ENCODE data around the gene ZNF485. TPM values are rescaled to one million over a fixed set of nuclear protein-coding genes. Genes with fewer than 3 reads are reported as not detected.

Gene ZNF485
- total and polyA plus RNA-seq, 5 donors from 2014 or later = 1.4 to 6.9 (median 2.5) TPM

DNA sequence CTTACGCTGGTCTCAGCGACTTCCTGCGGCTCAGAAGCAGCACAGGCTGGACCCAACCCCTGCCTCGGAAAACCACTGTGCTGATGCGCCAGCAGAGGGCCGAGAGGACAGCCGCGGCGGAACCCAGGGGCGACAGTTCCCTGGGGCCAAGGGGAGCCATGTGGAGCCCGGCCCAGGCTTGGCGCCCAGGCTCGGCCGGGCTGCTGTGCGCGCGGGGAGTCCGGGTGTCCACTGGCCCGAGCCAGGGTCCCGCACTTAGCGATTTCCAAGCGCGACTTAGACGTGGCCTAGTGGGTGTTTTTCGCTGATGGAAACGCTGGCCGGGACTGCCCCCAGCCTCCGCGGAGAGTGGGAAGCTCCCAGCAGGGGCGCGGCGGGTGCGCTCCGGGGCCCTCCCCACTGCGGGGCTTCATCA is 61.1 kb downstream of the ZNF485 start:
- Histone ChIP-seq H3K4me3 (ENCODE audit: low read depth, low read length) (no peak overlapping the region), H3K27ac (ENCODE audit: insufficient read depth, low read length, poor library complexity, severe bottlenecking) (no peak overlapping the region), H3K27me3 (ENCODE audit: control insufficient read depth, insufficient read depth, low read length) (no peaks in the 10 kb centered on the region), H3K4me1 (ENCODE audit: control insufficient read depth, insufficient read depth, low read length, poor library complexity, severe bottlenecking) (no peaks in the 10 kb centered on the region), H3K9me3 (ENCODE audit: control insufficient read depth in 2 of 2, low read length in 2 of 2) (no peaks in the 10 kb centered on the region), H3K36me3 (ENCODE audit: control insufficient read depth, insufficient read depth, low read length) (no peaks in the 10 kb centered on the region)
- peak overlapping the region in 1 of 4 donors; percentile 50 for H3K4me3 Mint-ChIP-seq
- H3K4me1 Mint-ChIP-seq = peaks cover 0 to 5% (median 2%) of the 10 kb centered on the region in 4 donors
- ATAC-seq (ENCODE audit: low read depth in 2 of 2) = no peak
- H3K27ac Mint-ChIP-seq = no peak overlapping the region
- peaks cover 0 to 7% (median 0%) of the 10 kb centered on the region in 7 donors for H3K9me3 Mint-ChIP-seq
- no peaks in the 10 kb centered on the region for H3K36me3 Mint-ChIP-seq
- no peak for DNase-seq
- peaks cover 46% of the 10 kb centered on the region for H3K27me3 Mint-ChIP-seq

Other genes with a start within 250 kb of the ZNF485 start
- not detected for gene FXYD4, start 234.8 kb upstream of the ZNF485 start, total RNA-seq
- gene FXYD4, start 234.8 kb upstream of the ZNF485 start, polyA plus RNA-seq = not detected
- gene HNRNPF, start 197.3 kb upstream of the ZNF485 start, total RNA-seq = 143 TPM
- gene HNRNPF, start 197.3 kb upstream of the ZNF485 start, polyA plus RNA-seq = 100 to 1,000 TPM; 293 to 350 (median 323) TPM
- 6.2 TPM for gene ZNF487, start 169.3 kb upstream of the ZNF485 start, total RNA-seq
- 1 to 10 TPM; 2.5 to 6.5 (median 4.2) TPM for gene ZNF487, start 169.3 kb upstream of the ZNF485 start, polyA plus RNA-seq
- gene ZNF239, start 31.8 kb upstream of the ZNF485 start, total RNA-seq = 0.81 TPM
- 1 to 10 TPM in 3 of 4 donors, under 1 TPM in 1; 0.75 to 2.6 (median 1.7) TPM for gene ZNF239, start 31.8 kb upstream of the ZNF485 start, polyA plus RNA-seq
- gene ZNF32, start 42.4 kb downstream of the ZNF485 start, total RNA-seq = 18.6 TPM
- gene ZNF32, start 42.4 kb downstream of the ZNF485 start, polyA plus RNA-seq = 10 to 100 TPM; 60.4 to 82.7 (median 76.0) TPM